Right forelimb (tissue), 1 donor: ENCODE data around the gene RNF151.
"Not testable (repeated sequence)": the region's sequence is repeated elsewhere in the genome, so short reads cannot be mapped to it uniquely, and the experiment has no call there.

ENCODE experiments used
- DNase-seq: peaks from one replicate; pipeline ENCODE4 v3.0.0-alpha.2; 2018

The RNF151 gene

DNA sequence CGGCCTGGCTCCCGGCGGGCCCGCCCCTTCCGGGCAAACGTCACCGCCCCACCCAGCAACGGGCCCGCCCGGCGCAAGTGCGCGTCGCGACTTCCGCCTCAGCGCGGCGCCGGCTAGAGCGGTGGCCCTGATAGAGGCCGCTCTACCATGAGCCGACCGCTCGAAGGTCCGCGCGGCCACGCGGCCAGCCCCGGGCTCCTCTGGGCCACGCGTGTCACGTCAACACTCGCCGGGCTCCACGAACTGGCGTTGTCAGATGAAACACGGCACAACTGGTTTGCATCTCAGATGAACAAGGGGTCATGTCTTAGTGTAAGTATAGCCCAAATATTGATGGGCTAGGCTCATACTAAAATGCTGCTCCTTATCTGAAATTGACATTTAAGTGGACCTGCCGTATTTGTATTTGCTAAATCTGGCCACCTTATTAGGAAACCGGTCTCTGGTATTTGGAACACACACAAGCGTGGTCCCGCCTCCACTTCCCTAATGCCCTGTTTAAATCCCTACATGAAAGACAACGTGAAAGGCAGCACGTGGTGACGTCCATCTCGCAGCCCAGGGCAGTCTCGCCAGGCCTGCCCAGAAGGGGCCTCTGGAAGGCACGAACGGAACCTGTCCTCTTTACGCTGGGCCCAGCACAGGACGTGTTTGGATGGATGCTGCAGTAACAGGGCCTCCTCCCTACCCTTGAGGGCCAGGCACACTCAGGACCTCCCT is 43.3 kb downstream of the RNF151 start, which contains the start of gene ZNF598:
Gene ZNF598, minus strand, starts transcription at position 31 of the 720 bp plus-strand sequence.
- DNase-seq: peak; percentile 89

GRCh38 chr16:2011726-2012125 is 45.1 kb downstream of the RNF151 start:
- DNase-seq: not testable (repeated sequence)

GRCh38 chr16:2013527-2013926 is 46.9 kb downstream of the RNF151 start:
- no peak for DNase-seq

- DNase-seq: no peak
These were observed 48.7 kb downstream of the RNF151 start for GRCh38 chr16:2015117-2015946.

DNA sequence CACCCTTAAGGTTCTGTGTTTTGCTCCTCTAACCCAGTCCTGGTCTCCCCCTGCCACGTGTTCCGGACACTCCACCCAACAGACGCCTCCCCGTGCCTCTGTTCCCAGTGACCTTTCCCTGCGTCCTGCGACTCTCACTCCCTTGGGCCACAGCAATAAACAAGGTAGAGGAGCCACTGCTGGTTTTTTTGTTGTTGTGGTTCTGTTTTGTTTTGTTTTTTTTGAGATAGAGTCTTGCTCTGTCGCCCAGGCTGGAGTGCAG is 49.2 kb downstream of the RNF151 start:
- DNase-seq: no peak

GRCh38 chr16:2016407-2016922 is 49.8 kb downstream of the RNF151 start:
- DNase-seq: no peak
